ENCODE data around the gene FOXN3. TPM values are rescaled to one million over a fixed set of nuclear protein-coding genes. Genes with fewer than 3 reads are reported as not detected.

FOXN3 gene
- total RNA-seq, 1 donor from 2014 or later, result 122 TPM

DNA sequence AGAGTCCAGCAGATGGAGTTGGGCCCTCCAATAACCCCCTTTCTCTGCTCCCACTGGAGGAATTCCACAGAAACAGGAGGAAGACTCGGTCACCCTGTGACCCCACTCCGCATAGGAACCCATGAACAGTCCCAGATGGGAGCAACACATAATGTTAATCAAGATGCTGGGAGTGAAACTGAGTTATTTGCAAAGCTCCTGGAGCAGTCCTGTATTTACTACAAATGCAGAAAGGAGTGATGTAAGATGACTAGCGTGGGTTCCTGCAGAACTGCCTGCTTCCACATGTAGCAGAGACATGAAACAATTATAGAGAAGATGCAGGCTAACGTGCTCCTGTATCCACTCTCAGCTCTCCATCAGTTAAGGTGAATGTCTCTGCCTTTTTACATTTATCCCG lies 274.7 kb downstream of the FOXN3 start:
- Mint-ChIP-seq H3K36me3 (ENCODE audit: low read depth, unreplicated experiment) (peaks cover 10% of the 10 kb centered on the region), H3K27me3 (ENCODE audit: low read depth, unreplicated experiment) (peaks cover 19% of the 10 kb centered on the region), H3K27ac (ENCODE audit: unreplicated experiment) (no peak overlapping the region), H3K4me3 (ENCODE audit: unreplicated experiment) (no peak overlapping the region), H3K4me1 (ENCODE audit: low read depth, unreplicated experiment) (peaks cover 6% of the 10 kb centered on the region), H3K9me3 (ENCODE audit: unreplicated experiment) (peaks cover 7% of the 10 kb centered on the region)
- H3K4me1 ChIP-seq (ENCODE audit: insufficient read depth, low read length), result peaks cover 12% of the 10 kb centered on the region
- FAIRE-seq, result no peak
- no peak overlapping the region for H3K4me3 ChIP-seq (ENCODE audit: insufficient read depth, low read depth, low read length)
- no peaks in the 10 kb centered on the region for H3K79me2 ChIP-seq (ENCODE audit: insufficient read depth, low read length)
- peaks cover 4% of the 10 kb centered on the region for H3K27me3 ChIP-seq (ENCODE audit: insufficient read depth, low read length)
- no peak overlapping the region for H3K9ac ChIP-seq (ENCODE audit: low read length)
- no peak overlapping the region for H3K27ac ChIP-seq (ENCODE audit: low read depth, low read length)
- TF ChIP-seq, protein P1, sequence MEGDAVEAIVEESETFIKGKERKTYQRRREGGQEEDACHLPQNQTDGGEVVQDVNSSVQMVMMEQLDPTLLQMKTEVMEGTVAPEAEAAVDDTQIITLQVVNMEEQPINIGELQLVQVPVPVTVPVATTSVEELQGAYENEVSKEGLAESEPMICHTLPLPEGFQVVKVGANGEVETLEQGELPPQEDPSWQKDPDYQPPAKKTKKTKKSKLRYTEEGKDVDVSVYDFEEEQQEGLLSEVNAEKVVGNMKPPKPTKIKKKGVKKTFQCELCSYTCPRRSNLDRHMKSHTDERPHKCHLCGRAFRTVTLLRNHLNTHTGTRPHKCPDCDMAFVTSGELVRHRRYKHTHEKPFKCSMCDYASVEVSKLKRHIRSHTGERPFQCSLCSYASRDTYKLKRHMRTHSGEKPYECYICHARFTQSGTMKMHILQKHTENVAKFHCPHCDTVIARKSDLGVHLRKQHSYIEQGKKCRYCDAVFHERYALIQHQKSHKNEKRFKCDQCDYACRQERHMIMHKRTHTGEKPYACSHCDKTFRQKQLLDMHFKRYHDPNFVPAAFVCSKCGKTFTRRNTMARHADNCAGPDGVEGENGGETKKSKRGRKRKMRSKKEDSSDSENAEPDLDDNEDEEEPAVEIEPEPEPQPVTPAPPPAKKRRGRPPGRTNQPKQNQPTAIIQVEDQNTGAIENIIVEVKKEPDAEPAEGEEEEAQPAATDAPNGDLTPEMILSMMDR (IDR thresholded peaks at IDR 0.05; ENCODE audit: insufficient read depth, low read depth, low read length), result no peak
- TF ChIP-seq EZH2 (IDR thresholded peaks at IDR 0.05; ENCODE audit: insufficient read depth, low read length), result no peak
- no peak overlapping the region for H2AFZ ChIP-seq (ENCODE audit: low read depth, low read length)
- H3K36me3 ChIP-seq (ENCODE audit: insufficient read depth, low read length), result no peaks in the 10 kb centered on the region
- no peaks in the 10 kb centered on the region for H3K9me3 ChIP-seq (ENCODE audit: insufficient read depth, low read depth, low read length)
- H4K20me1 ChIP-seq (ENCODE audit: insufficient read depth, low read length), result no peaks in the 10 kb centered on the region
- no peak overlapping the region for H3K4me2 ChIP-seq (ENCODE audit: low read length)
- DNase-seq (ENCODE audit: low read depth), result no peak

- Histone ChIP-seq H3K36me3 (ENCODE audit: insufficient read depth, low read length) (no peaks in the 10 kb centered on the region), H3K79me2 (ENCODE audit: insufficient read depth, low read length) (no peaks in the 10 kb centered on the region), H3K9ac (ENCODE audit: low read length) (no peak overlapping the region), H3K9me3 (ENCODE audit: insufficient read depth, low read depth, low read length) (no peaks in the 10 kb centered on the region), H3K4me2 (ENCODE audit: low read length) (no peak overlapping the region), H3K27ac (ENCODE audit: low read depth, low read length) (no peak overlapping the region), H3K4me1 (ENCODE audit: insufficient read depth, low read length) (peaks cover 16% of the 10 kb centered on the region), H3K4me3 (ENCODE audit: insufficient read depth, low read depth, low read length) (no peak overlapping the region), H2AFZ (ENCODE audit: low read depth, low read length) (no peak overlapping the region), H4K20me1 (ENCODE audit: insufficient read depth, low read length) (no peaks in the 10 kb centered on the region), H3K27me3 (ENCODE audit: insufficient read depth, low read length) (peaks cover 4% of the 10 kb centered on the region)
- FAIRE-seq (no peak), DNase-seq (ENCODE audit: low read depth) (no peak)
- Mint-ChIP-seq H3K36me3 (ENCODE audit: low read depth, unreplicated experiment) (peaks cover 5% of the 10 kb centered on the region), H3K27ac (ENCODE audit: unreplicated experiment) (no peak overlapping the region), H3K27me3 (ENCODE audit: low read depth, unreplicated experiment) (peaks cover 19% of the 10 kb centered on the region), H3K4me3 (ENCODE audit: unreplicated experiment) (no peak overlapping the region), H3K9me3 (ENCODE audit: unreplicated experiment) (peaks cover 8% of the 10 kb centered on the region), H3K4me1 (ENCODE audit: low read depth, unreplicated experiment) (peaks cover 6% of the 10 kb centered on the region)
- TF ChIP-seq, protein P1 (IDR thresholded peaks at IDR 0.05; ENCODE audit: insufficient read depth, low read depth, low read length), result no peak
- no peak for TF ChIP-seq EZH2 (IDR thresholded peaks at IDR 0.05; ENCODE audit: insufficient read depth, low read length)
Measured at GRCh38 chr14:89141862-89142261, 275.2 kb downstream of the FOXN3 start.

DNA sequence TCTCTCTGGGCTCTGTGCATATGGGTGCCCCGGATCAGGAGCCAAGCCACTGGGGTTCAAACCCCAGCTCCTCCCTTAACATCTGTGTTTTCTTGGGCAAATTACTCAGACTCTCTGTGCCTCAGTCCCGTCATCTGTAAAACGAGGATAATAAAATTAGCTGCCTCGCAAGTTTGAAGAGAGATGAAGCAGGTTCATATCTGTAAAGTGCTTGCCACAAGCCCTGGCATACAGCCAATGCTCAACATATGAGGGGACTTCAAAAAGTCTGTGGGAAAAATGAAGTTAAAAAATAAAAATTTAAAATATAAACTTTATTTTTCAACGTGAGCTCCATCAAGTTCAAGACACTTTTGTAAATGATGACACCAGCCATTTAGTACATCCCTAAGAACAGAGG lies 276.7 kb downstream of the FOXN3 start:
- Histone ChIP-seq H3K4me2 (ENCODE audit: low read length) (no peak overlapping the region), H4K20me1 (ENCODE audit: insufficient read depth, low read length) (no peaks in the 10 kb centered on the region)

More for the DNA sequence above, 276.7 kb downstream of the FOXN3 start:
- no peaks in the 10 kb centered on the region for H3K79me2 ChIP-seq (ENCODE audit: insufficient read depth, low read length)
- peaks cover 19% of the 10 kb centered on the region for H3K27me3 Mint-ChIP-seq (ENCODE audit: low read depth, unreplicated experiment)
- H3K27me3 ChIP-seq (ENCODE audit: insufficient read depth, low read length), result peaks cover 4% of the 10 kb centered on the region
- no peak overlapping the region for H3K4me3 ChIP-seq (ENCODE audit: insufficient read depth, low read depth, low read length)
- H3K27ac ChIP-seq (ENCODE audit: low read depth, low read length), result no peak overlapping the region
- no peak overlapping the region for H2AFZ ChIP-seq (ENCODE audit: low read depth, low read length)
- H3K4me3 Mint-ChIP-seq (ENCODE audit: unreplicated experiment), result no peak overlapping the region
- H3K36me3 ChIP-seq (ENCODE audit: insufficient read depth, low read length), result no peaks in the 10 kb centered on the region
- DNase-seq (ENCODE audit: low read depth), result no peak
- no peak overlapping the region for H3K9ac ChIP-seq (ENCODE audit: low read length)
- peaks cover 6% of the 10 kb centered on the region for H3K4me1 Mint-ChIP-seq (ENCODE audit: low read depth, unreplicated experiment)
- TF ChIP-seq, protein P1 (IDR thresholded peaks at IDR 0.05; ENCODE audit: insufficient read depth, low read depth, low read length), result no peak
- TF ChIP-seq EZH2 (IDR thresholded peaks at IDR 0.05; ENCODE audit: insufficient read depth, low read length), result no peak
- H3K36me3 Mint-ChIP-seq (ENCODE audit: low read depth, unreplicated experiment), result peaks cover 11% of the 10 kb centered on the region
- peaks cover 16% of the 10 kb centered on the region for H3K4me1 ChIP-seq (ENCODE audit: insufficient read depth, low read length)
- H3K9me3 ChIP-seq (ENCODE audit: insufficient read depth, low read depth, low read length), result no peaks in the 10 kb centered on the region
- FAIRE-seq, result no peak
- peaks cover 21% of the 10 kb centered on the region for H3K9me3 Mint-ChIP-seq (ENCODE audit: unreplicated experiment)
- H3K27ac Mint-ChIP-seq (ENCODE audit: unreplicated experiment), result no peak overlapping the region

Data from astrocyte (in vitro differentiated cells and primary cell).